HG02642 (cell line): ENCODE measurements around the gene TGM1.
"Not testable (repeated sequence)": the region's sequence is repeated elsewhere in the genome, so short reads cannot be mapped to it uniquely, and the experiment has no call there.

Experiments used
- ATAC-seq: cut with Tn5 transposase; IDR thresholded peaks from one replicate; pipeline ENCODE4 v1.9.1; 2021; ENCODE audit warnings: mild to moderate bottlenecking; ENCODE audit not compliant: unreplicated experiment, poor library complexity

TGM1 gene

DNA sequence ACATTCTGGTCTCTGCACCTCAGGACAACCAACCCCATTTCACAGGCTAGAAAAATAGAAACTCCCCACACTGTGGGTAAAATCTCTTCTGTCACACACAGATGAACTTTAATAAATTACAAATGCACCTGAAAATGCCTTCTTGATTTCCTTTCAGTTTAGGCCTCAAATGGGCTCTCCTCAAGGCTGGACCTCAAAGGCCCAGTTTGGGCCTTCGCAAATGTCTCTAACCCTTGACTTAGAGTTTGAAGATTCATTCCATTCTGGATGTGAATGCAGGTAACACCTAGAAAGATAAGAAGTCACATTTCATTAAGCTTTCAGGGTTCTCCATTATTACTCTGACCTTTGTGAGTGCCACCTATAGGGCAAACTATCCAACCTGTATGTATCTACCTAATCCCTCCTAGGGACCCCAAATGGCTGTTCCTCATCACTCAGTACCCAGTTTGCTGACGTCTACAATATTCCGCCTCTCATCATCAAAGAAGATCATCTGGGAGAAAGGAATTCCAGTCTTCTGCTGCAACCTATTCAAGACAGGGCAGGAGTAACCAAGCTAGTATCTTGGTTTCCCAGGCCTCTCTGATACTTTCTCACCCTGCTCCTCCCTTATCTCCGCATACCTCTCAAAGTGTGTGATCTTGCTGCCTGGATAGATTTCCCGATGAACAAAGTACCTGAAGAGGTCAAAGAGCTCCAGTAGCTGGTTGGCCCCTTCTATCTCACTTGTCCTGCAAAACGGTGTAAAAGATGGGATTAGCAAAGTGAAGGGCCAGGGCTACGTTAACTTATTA is 48.9 kb downstream of the TGM1 start:
- ATAC-seq, result no peak

DNA sequence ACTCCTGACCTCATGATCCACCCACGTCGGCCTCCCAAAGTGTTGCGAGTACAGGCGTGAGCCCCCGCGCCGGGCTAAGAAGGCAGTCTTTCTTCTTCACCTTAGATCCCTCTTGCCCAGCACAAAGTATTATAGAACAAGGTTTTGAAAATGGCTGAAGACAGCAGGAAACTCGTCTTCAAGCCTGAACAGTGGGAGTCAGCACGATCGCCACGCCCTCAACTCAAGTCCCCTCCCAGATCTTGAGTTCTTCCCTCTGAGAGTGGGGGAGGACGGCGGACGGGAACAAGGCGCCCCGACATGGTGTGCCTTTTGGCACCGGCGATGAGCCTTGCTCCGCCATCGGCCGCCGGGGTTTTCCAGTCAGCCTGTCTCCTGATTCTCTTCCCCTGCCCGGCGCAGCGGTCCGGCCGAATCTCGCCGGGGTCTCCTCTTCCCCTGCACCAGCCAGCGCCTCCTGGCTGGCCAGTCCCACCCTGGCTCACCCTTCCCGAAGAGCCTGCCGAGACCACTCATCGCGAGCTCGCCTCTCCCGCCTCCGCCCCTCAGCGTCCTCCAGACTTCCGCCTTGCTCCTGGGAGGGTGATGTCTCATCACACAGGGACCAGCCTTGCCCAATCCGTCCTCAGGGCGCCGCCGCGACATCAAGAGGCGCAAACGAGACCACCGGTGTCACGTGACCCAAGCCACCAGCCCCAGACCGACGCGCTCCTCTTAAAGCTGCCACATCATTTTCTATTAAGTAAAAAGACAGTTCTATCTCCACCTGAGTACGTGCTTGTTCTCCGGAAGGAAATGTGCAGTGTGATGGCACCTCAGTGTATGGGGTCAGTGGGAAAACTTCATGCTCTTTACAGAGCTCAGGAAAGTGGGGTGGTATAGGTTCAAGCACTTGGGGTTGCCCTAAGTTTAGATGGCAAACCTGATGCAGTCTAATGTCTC is 49.8 kb downstream of the TGM1 start, which contains the start of gene CHMP4A:
CHMP4A (minus strand) TSS at position 565 of the 942 bp plus-strand sequence; CDS start at position 516, 49 bp downstream.
- peak; percentile 81 for ATAC-seq

DNA sequence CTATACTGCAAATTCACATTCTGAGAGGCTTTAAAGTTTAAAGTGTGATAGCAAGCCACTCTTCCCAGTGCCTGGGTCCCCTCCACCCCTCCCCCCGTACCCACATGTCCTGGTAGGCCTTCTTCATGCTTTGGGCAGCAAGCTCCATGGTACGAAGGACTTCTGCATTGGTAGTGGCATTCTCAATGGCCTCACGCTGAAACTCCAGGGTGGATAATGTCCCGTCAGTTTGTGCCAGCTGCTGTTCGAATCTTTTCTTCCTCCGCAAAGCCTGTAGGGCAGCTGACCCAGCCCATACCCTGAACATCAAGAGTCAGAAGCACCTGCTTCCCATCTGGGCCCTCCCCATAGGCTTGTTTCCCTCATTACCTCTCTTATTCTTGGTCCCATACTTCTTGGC is 51.7 kb downstream of the TGM1 start:
- no peak for ATAC-seq

DNA sequence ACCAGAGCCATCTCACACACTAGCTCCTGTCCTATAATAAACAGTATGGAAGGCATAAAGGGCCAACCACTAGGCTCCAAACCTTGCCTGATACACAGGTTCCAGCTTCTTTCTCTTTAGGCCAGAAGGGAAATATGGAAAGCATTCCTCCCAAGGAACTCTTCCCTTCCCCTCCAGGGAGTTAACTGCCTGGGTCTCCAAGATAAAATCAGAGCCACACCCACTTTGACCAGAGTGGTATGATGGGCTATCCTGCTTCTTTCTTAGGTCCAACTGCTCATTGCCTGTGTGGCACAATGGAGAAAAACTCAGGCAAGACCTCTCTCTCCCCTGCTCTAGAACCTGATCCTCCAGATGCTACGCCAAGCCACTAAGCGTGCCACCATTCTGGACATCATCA is 55.4 kb downstream of the TGM1 start:
- ATAC-seq, result no peak

DNA sequence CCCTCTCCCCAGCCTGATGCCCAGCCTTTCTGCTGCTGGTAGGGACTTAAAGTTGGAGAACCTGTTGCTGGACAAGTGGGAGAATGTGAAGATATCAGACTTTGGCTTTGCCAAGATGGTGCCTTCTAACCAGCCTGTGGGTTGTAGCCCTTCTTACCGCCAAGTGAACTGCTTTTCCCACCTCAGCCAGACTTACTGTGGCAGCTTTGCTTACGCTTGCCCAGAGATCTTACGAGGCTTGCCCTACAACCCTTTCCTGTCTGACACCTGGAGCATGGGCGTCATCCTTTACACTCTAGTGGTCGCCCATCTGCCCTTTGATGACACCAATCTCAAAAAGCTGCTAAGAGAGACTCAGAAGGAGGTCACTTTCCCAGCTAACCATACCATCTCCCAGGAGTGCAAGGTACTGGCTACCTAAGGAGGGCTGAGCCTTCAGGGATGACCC is 55.8 kb downstream of the TGM1 start:
- no peak for ATAC-seq

DNA sequence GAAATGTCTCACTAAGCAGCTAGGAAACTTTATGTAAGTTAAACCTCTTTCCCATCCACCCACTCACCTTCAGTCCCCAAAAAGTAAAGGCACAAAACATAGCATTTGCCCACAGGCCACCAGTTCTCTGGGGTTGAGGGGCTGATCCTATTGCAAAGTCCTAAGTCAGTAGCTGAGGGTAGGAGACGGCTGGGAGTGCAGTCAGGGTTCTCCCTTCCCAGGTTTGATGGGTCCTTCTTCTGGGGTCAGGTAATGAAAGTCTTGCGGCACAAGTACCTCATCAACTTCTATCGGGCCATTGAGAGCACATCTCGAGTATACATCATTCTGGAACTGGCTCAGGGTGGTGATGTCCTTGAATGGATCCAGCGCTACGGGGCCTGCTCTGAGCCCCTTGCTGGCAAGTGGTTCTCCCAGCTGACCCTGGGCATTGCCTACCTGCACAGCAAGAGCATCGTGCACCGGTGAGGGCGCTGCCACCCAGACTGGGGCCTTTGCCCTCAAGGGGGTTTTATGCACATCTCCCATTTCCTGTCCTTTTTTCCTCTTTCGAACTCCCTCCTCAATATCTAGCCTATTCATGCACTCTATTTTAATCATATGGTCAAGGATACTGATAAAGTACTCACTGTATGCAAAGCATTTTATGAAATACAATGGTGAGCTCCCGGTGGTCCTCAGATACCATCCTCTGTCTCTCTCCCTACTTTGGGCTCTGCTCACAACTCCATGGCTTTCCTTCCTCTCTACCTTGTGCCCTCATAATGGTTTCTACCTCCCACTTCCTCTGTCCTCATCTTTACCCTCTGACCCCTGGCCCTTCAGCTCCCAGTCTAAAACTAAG is 56.5 kb downstream of the TGM1 start:
- ATAC-seq, result no peak

DNA sequence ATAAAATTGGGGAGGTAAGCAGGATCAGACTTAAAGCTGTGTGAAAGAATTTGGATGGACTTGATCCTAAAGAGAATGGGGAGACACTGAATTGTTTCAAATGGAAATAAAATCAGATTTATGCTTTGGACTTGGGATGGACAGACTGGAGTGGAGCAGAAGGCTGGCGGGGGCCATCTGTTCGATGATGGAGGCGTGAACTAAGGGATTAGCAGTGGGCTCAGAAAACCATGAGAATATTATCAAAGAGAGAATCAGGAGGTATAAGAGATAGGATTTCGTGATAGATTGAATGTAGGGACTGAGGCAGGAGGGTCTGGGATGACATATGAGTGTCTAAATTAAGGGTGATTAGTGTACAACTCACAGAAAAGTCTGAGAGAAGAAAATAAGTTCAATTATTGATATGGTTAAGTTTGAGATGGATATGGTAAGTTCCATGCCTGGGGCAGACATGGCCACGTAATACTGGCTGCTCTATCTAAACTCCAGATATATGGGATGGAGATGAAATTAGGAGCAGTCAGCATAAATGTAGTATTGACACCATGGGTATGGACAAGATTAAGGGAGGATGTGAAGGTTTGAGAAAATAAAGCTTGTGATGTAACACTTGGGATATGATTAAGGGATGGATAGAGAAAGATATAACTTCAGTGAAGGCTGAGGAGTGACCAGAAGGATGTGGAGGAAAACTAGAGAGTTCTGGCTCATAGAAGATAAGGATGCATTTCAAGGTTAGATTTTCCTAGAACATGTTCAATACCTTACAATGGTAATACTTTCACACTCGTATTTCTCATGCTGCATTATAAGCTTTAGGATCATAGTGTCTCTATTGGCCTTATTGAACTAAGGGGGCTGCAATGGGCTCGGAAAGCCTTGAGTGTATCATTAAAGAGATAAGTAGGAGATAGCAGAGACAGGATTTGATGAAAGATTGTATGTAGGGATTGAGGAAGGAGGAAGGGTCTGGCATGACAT is 58.5 kb downstream of the TGM1 start:
- ATAC-seq, result no peak

DNA sequence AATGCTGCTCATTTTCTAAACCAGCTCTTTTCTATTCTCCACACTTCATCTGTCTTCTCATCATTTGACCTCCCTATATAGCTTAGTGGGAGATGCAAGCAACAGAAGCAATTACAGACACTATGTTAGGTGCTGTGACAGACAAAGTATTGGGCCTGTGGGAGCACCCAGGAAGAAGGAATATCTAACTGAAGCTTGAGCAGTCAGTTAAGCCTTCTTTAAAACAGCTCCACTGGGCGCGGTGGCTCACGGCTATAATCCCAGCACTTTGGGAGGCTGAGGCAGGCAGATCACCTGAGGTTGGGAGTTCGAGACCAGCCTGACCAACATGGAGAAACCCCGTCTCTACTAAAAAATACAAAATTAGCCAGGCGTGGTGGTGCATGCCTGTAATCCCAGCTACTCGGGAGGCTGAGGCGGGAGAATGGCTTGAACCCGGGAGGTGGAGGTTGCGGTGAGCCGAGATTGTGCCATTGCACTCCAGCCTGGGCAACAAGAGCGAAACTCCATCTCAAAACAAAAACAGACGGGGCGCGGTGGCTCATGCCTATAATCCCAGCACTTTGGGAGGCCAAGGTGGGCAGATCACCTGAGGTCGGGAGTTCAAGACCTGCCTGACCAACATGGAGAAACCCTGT is 59.6 kb downstream of the TGM1 start:
- not testable (repeated sequence) for ATAC-seq

DNA sequence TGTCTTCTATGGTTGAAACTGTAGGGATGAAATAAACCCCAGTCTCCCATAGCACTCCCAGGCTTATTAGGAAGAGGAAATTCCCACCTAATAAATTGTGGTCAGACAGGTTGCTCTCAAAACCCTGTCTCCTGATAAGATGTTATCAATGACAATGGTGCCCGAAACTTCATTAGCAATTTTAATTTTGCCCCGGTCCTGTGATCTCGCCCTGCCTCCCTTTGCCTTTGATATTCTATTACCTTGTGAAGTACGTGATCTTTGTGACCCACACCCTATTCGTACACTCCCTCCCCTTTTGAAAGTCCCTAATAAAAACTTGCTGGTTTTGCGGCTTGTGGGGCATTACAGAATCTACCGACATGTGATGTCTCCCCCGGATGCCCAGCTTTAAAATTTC is 60.4 kb downstream of the TGM1 start:
- ATAC-seq, result not testable (repeated sequence)
